Psoas muscle (tissue), 8 donors: ENCODE measurements around the gene SEZ6L. TPM values are rescaled to one million over a fixed set of nuclear protein-coding genes. Genes with fewer than 3 reads are reported as not detected.

Experiments used
- ATAC-seq, 4 donors: fragments of 200-7000 bp; cut with Tn5 transposase; one replicate each; pipeline ENCODE4 v1.9.1; 2020; ENCODE audit warnings: moderate library complexity in 3 of 4, mild to moderate bottlenecking in 2 of 4
- DNase-seq, 2 donors: peaks; one replicate each; pipeline ENCODE4 v3.0.0-alpha.2; 2020
- H3K27ac ChIP-seq: fragments of 200-600 bp; one replicate; pipeline ENCODE4 v1.8.0; 2022
- H3K27me3 ChIP-seq, 3 donors: fragments of 200-600 bp in 1 of 3; one replicate each; pipeline versions ENCODE4 v1.6.1 to v1.8.0; 2013 to 2022; ENCODE audit warnings: low read length in 2 of 3, mild to moderate bottlenecking in 2 of 3, moderate library complexity in 1 of 3; ENCODE audit not compliant: insufficient read depth in 3 of 3
- H3K36me3 ChIP-seq, 2 donors: fragments of 200-600 bp in 1 of 2; one replicate each; pipeline versions ENCODE4 v1.6.1 to v1.8.0; 2013 to 2022; ENCODE audit warnings: low read depth in 1 of 2, mild to moderate bottlenecking in 1 of 2, moderate library complexity in 1 of 2; ENCODE audit not compliant: insufficient read depth in 1 of 2
- H3K4me1 ChIP-seq: fragments of 200-600 bp; one replicate; pipeline ENCODE4 v1.8.0; 2022
- H3K4me3 ChIP-seq: fragments of 200-600 bp; one replicate; pipeline ENCODE4 v1.8.0; 2022; ENCODE audit warnings: mild to moderate bottlenecking
- H3K9me3 ChIP-seq: fragments of 200-600 bp; one replicate; pipeline ENCODE4 v1.8.0; 2022
- CTCF ChIP-seq: fragments of 200-600 bp; IDR thresholded peaks from one replicate; pipeline ENCODE4 v1.8.0; 2022; ENCODE audit warnings: antibody characterized with exemption
- WGBS, 3 donors: extraction: QIAGEN DNeasy Blood & Tissue Kit; methylation state at CpG; one replicate each; pipeline versions ENCODE4 v1.1.6 to v1.1.7; 2013; 5-methylcytosine and 5-hydroxymethylcytosine counted together
- intact Hi-C, 2 donors: fragments of 100-400 bp; cut with DNase I; formaldehyde crosslinking; loops; one replicate each; pipeline versions ENCODE4 v1.11.0 to v1.14.2; 2022
- polyA plus RNA-seq, 3 donors: library from polyadenylated mRNA; stranded (reverse); fragments of 200-250 nt; gene quantifications; one replicate each; pipeline ENCODE4 v1.2.3, GENCODE V29; 2013
- total RNA-seq, 4 donors: library from RNA; stranded (reverse); fragmentation: NEBNext Ultra II Directional in 2 of 4; extraction: Animal tissue kit (Norgen Biotek cat#: 25700) in 2 of 4; gene quantifications; one replicate each; pipeline versions ENCODE4 v1.2.1 to v1.2.4, GENCODE V29; 2021 to 2023
- donor health status: healthy with polysubstance abuse.
- donor health status: DM: no; HTN: no; CAD: no; lungs with moderate emphysema.
- donor health status: Bipolar disorder and iron deficiency.
- donor health status: healthy.
- donor health status: DM: yes; HTN: yes; CAD: no.
- donor health status: DM: no; HTN: no; CAD: no.
- donor health status: DM: no; HTN: no; CAD: no.
- donor health status: DM: yes; HTN: yes; CAD: no.

Gene SEZ6L
- total and polyA plus RNA-seq, 7 donors: 0.04 to 0.06 TPM; not detected in 5

- H3K27ac ChIP-seq: no peak overlapping the region
- intact Hi-C loops: no loop called here
- peaks cover 0 to 3% (median 0%) of the 10 kb centered on the region in 3 donors for H3K27me3 ChIP-seq
- no peak for TF ChIP-seq CTCF
- ATAC-seq (peak in 2 of 4 donors; percentile 64 to 74), DNase-seq (no peak)
- 56 to 73% (median 68%) methylated on average over 1 of the region's 1 CpG for WGBS, 3 donors
- H3K4me1 ChIP-seq: no peaks in the 10 kb centered on the region
- no peaks in the 10 kb centered on the region for H3K36me3 ChIP-seq
- H3K9me3 ChIP-seq: no peaks in the 10 kb centered on the region
- H3K4me3 ChIP-seq: no peak overlapping the region
Measured at GRCh38 chr22:26213826-26214225, 44.6 kb downstream of the SEZ6L start.

- no peaks in the 10 kb centered on the region for H3K4me1 ChIP-seq
- no peak overlapping the region for H3K27ac ChIP-seq
- 68 to 72% (median 70%) methylated on average over 4 of the region's 4 CpGs for WGBS, 3 donors
- ATAC-seq (no peak), DNase-seq (no peak)
- no peak for TF ChIP-seq CTCF
- H3K4me3 ChIP-seq: no peak overlapping the region
- H3K27me3 ChIP-seq: peaks cover 0 to 3% (median 0%) of the 10 kb centered on the region in 3 donors
- no peaks in the 10 kb centered on the region for H3K9me3 ChIP-seq
- intact Hi-C loops: no loop called here
- no peaks in the 10 kb centered on the region for H3K36me3 ChIP-seq
Measured at GRCh38 chr22:26214466-26214865, 45.2 kb downstream of the SEZ6L start.

DNA sequence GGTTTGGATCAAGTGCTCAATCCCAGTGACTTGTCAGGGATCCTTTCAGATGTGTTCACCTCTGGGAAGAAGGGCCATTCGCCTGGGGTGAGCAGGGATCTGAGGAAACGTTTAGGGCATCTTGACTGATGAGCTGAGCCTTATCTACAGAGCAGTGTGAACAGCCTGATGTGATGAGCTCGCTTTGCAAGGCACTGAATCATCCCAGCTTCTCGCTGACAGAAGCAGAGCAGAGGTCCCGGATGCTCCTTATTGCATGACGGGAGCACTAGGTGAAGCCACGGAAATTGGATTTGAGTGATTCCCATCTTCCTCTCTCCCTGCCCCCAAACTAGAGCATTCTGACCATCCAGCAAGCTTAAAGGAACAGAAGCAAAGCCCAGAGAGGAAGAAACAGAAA lies 46.5 kb downstream of the SEZ6L start:
- no peak for TF ChIP-seq CTCF
- intact Hi-C loops: no loop called here
- no peak overlapping the region for H3K4me3 ChIP-seq
- H3K27ac ChIP-seq: no peak overlapping the region
- no peaks in the 10 kb centered on the region for H3K4me1 ChIP-seq
- H3K36me3 ChIP-seq: no peaks in the 10 kb centered on the region
- 34 to 50% (median 45%) methylated on average over 7 of the region's 7 CpGs for WGBS, 3 donors
- peaks cover 0 to 3% (median 0%) of the 10 kb centered on the region in 3 donors for H3K27me3 ChIP-seq
- no peak for ATAC-seq
- no peaks in the 10 kb centered on the region for H3K9me3 ChIP-seq
- no peak for DNase-seq

DNA sequence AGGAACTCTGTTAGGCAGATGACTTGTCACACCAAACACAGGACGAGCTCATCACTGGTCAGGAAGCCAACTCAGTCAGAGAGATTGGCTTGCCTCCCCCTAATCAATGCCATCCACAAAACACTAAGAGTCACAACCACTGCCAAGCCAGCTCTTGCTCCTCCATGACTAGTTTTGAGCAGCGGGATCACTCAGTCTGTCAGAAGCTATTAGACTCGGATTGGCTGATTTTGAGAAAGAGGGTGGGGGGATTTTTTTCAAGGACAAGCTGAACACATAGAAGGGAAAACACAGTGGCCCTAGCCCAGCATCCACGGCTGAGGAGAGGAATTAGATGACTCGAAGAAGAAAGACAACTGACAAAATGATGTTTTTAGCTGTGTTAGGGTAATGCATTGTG lies 55.9 kb downstream of the SEZ6L start:
- Histone ChIP-seq H3K27me3 (no peaks in the 10 kb centered on the region), H3K27ac (no peak overlapping the region), H3K4me1 (peaks cover 25% of the 10 kb centered on the region), H3K4me3 (no peak overlapping the region), H3K36me3 (no peaks in the 10 kb centered on the region), H3K9me3 (no peaks in the 10 kb centered on the region)
- ATAC-seq (no peak), DNase-seq (no peak)
- WGBS, 3 donors: 64 to 74% (median 68%) methylated on average over 5 of the region's 5 CpGs
- TF ChIP-seq CTCF: no peak
- intact Hi-C loops: no loop called here

DNA sequence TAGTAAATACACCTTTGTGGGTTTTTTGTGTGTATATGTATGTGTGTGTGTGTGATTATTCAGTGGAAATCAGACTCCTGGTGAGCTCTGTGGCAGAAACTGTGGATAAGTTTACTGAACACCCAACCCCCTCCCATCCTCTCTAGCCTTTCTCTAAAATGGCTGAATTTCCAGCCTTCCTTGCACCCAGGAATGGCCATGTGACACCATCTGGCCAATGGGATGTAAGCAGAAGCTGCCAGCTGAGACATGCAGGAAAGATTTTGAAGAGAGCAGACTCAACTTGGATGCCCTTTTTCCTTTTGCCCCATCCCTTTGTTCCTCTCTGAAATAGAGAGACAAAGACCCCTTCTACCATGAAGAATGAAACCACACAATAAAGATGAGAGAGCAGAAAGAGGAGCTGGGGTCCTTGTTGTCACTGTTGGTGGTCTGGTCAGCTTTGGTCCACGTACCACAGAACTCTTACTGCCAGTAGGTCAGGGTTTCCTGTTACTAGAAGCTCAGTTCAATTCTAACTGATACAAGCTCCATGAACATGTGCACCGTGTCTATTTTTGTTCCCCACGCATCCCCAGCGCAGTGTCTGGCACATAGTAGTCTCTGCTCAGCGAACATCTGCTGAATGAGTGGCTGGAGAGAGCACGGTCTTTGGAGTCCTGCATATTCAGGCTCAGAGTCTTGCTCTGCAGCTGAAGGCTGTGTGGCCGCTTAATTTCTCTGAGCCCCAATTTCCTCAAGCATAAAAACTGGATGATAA lies 57.5 kb downstream of the SEZ6L start:
- H3K4me1 ChIP-seq: peaks cover 40% of the 10 kb centered on the region
- DNase-seq: no peak
- H3K4me3 ChIP-seq: no peak overlapping the region
- ATAC-seq: peak; percentile 59 to 76 (median 70)
- H3K27ac ChIP-seq: no peak overlapping the region
- no peak for TF ChIP-seq CTCF
- no peaks in the 10 kb centered on the region for H3K27me3 ChIP-seq
- WGBS, 3 donors: 33 to 46% (median 39%) methylated on average over 7 of the region's 7 CpGs
- H3K36me3 ChIP-seq: no peaks in the 10 kb centered on the region
- intact Hi-C loops: no loop called here
- H3K9me3 ChIP-seq: no peaks in the 10 kb centered on the region
